ENCODE data around the gene PHACTR3. TPM values are rescaled to one million over a fixed set of nuclear protein-coding genes. Genes with fewer than 3 reads are reported as not detected.

PHACTR3 gene
- total RNA-seq, 1 experiment from 2014 or later = 0.10 TPM

DNA sequence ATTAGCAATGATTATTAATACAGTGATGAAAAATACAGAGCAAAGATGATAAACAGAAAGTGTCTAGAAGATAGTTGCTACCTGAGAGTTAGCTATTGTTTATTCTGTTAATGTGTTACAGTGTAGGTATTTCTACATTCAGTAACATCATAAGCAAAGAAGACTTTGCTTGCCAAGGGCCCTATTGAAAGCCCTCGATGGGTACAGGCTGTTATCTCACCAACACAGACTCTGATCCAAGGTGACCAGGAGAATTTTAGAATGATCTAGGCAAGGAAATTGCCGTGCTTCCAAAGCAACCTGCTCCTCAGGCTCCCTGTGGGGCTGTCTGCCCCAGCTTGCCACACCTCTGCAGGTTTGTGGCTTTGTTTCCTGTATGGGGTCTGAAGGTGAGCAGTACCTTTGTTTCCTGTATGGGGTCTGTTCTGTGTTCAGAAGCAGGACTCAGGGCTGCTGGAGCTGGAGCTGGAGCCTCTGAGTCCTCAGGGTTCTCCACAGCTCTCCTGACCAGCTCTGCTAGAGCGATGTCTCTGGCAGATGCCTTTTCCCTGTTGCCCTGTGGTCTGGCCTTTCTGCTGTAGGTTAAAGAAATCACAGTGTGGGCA, 32.5 kb downstream of the PHACTR3 start:
- Histone ChIP-seq H3K9me3 (ENCODE audit: control insufficient read depth, insufficient read depth, low read depth, low read length) (no peaks in the 10 kb centered on the region), H3K36me3 (ENCODE audit: control insufficient read depth, insufficient read depth, low read length) (no peaks in the 10 kb centered on the region), H3K4me1 (ENCODE audit: control insufficient read depth, insufficient read depth, low read length) (no peaks in the 10 kb centered on the region), H3K27ac (ENCODE audit: low read length) (no peak overlapping the region), H3K27me3 (ENCODE audit: control insufficient read depth, insufficient read depth, low read length) (peaks cover 3% of the 10 kb centered on the region), H3K4me3 (ENCODE audit: low read depth in 2 of 2, low read length in 2 of 2) (no peak overlapping the region)
- intact Hi-C loops (cut with micrococcal nuclease; ENCODE audit: unreplicated experiment) = no loop called here
- TF ChIP-seq, protein P1, sequence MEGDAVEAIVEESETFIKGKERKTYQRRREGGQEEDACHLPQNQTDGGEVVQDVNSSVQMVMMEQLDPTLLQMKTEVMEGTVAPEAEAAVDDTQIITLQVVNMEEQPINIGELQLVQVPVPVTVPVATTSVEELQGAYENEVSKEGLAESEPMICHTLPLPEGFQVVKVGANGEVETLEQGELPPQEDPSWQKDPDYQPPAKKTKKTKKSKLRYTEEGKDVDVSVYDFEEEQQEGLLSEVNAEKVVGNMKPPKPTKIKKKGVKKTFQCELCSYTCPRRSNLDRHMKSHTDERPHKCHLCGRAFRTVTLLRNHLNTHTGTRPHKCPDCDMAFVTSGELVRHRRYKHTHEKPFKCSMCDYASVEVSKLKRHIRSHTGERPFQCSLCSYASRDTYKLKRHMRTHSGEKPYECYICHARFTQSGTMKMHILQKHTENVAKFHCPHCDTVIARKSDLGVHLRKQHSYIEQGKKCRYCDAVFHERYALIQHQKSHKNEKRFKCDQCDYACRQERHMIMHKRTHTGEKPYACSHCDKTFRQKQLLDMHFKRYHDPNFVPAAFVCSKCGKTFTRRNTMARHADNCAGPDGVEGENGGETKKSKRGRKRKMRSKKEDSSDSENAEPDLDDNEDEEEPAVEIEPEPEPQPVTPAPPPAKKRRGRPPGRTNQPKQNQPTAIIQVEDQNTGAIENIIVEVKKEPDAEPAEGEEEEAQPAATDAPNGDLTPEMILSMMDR (IDR thresholded peaks at IDR 0.05) = no peak
- no peak for TF ChIP-seq TCF7L2 (IDR thresholded peaks at IDR 0.05; ENCODE audit: low read depth, low read length)
- TF ChIP-seq, protein P2, sequence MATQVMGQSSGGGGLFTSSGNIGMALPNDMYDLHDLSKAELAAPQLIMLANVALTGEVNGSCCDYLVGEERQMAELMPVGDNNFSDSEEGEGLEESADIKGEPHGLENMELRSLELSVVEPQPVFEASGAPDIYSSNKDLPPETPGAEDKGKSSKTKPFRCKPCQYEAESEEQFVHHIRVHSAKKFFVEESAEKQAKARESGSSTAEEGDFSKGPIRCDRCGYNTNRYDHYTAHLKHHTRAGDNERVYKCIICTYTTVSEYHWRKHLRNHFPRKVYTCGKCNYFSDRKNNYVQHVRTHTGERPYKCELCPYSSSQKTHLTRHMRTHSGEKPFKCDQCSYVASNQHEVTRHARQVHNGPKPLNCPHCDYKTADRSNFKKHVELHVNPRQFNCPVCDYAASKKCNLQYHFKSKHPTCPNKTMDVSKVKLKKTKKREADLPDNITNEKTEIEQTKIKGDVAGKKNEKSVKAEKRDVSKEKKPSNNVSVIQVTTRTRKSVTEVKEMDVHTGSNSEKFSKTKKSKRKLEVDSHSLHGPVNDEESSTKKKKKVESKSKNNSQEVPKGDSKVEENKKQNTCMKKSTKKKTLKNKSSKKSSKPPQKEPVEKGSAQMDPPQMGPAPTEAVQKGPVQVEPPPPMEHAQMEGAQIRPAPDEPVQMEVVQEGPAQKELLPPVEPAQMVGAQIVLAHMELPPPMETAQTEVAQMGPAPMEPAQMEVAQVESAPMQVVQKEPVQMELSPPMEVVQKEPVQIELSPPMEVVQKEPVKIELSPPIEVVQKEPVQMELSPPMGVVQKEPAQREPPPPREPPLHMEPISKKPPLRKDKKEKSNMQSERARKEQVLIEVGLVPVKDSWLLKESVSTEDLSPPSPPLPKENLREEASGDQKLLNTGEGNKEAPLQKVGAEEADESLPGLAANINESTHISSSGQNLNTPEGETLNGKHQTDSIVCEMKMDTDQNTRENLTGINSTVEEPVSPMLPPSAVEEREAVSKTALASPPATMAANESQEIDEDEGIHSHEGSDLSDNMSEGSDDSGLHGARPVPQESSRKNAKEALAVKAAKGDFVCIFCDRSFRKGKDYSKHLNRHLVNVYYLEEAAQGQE (IDR thresholded peaks at IDR 0.05; ENCODE audit: insufficient read depth in 1 of 2, low read depth in 2 of 2, low read length in 1 of 2) = no peak
- in situ Hi-C loops (cut with HindIII; ENCODE audit: low pct_unique_long_range_greater_than_20kb, low sequenced_read_pairs) = no loop called here
- no peak for ATAC-seq
- POLR2A ChIA-PET = no interaction called here
- DNase-seq (ENCODE audit: low read depth, low spot score) = no peak
- no TSS peak for BruUV-seq (replicated peaks)
- CTCF ChIA-PET = no interaction called here

DNA sequence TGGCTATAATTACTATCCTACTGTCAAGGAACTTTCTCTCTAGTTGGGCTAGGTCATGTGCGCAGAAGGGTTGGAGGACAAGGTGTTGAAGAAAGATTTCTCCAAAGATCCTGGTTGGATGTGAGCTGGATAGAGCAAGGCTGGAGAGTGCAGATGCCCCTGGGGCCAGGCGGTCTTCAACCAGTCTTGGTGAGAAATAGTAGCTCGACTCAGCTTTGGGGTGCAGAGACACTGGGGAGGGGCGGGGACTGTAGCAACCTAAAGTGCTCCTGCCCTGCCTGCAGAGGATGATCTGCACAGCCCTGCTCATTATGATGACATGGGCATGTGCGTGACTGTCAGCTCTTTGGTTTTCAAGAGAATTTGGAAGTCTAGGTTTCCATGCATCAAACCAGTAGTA, 35.9 kb downstream of the PHACTR3 start:
- POLR2A ChIA-PET = no interaction called here
- CTCF ChIA-PET = no interaction called here
- Histone ChIP-seq H3K4me3 (ENCODE audit: low read depth in 2 of 2, low read length in 2 of 2) (no peak overlapping the region), H3K27ac (ENCODE audit: low read length) (no peak overlapping the region), H3K27me3 (ENCODE audit: control insufficient read depth, insufficient read depth, low read length) (peaks cover 5% of the 10 kb centered on the region), H3K36me3 (ENCODE audit: control insufficient read depth, insufficient read depth, low read length) (no peaks in the 10 kb centered on the region), H3K9me3 (ENCODE audit: control insufficient read depth, insufficient read depth, low read depth, low read length) (no peaks in the 10 kb centered on the region), H3K4me1 (ENCODE audit: control insufficient read depth, insufficient read depth, low read length) (no peaks in the 10 kb centered on the region)
- intact Hi-C loops (cut with micrococcal nuclease; ENCODE audit: unreplicated experiment) = no loop called here
- DNase-seq (ENCODE audit: low read depth, low spot score) = no peak
- in situ Hi-C loops (cut with HindIII; ENCODE audit: low pct_unique_long_range_greater_than_20kb, low sequenced_read_pairs) = no loop called here
- ATAC-seq = no peak
- no TSS peak for BruUV-seq (replicated peaks)
- TF ChIP-seq TCF7L2 (IDR thresholded peaks at IDR 0.05; ENCODE audit: low read depth, low read length) (no peak), SIN3A (IDR thresholded peaks at IDR 0.05; ENCODE audit: borderline replicate concordance, insufficient read depth, low read depth, low read length) (no peak), POLR2AphosphoS5 (IDR thresholded peaks at IDR 0.05; ENCODE audit: low read depth, low read length) (no peak)
- TF ChIP-seq, protein P1 (IDR thresholded peaks at IDR 0.05) = no peak
- TF ChIP-seq, protein P2 (IDR thresholded peaks at IDR 0.05; ENCODE audit: insufficient read depth in 1 of 2, low read depth in 2 of 2, low read length in 1 of 2) = no peak
